SK-N-SH (cell line): ENCODE measurements around the gene PCDH18. TPM values are rescaled to one million over a fixed set of nuclear protein-coding genes. Genes with fewer than 3 reads are reported as not detected.
A peak's percentile ranks its signal among the peaks of the same experiment; 100 is the strongest.

Experiments used
- CTCF ChIA-PET: fragments of 300-600, 350-600 bp; formaldehyde crosslinking; extraction: SDS; loops from one replicate; lab custom pipeline; 2021; lab: Yijun Ruan, JAX
- POLR2A ChIA-PET: fragments of 350-600 bp; sonication (Branson Sonifier 250); formaldehyde crosslinking; extraction: SDS; loops from one replicate; lab custom pipeline; 2020; ENCODE audit warnings: antibody characterized with exemption, inconsistent platforms; lab: Yijun Ruan, JAX
- DNase-seq: peaks from one replicate; pipeline ENCODE4 v3.0.0; 2012
- H2AFZ ChIP-seq: fragments of 200-600 bp; sonication (generic); 2 replicates; pipeline ENCODE4 v1.8.1; 2016; ENCODE audit warnings: antibody characterized with exemption, mild to moderate bottlenecking, low read depth
- H3F3A ChIP-seq: fragments of 200-600 bp; sonication (generic); replicated peaks from 2 replicates; pipeline ENCODE3; 2016; ENCODE audit warnings: antibody characterized with exemption, mild to moderate bottlenecking; ENCODE audit not compliant: insufficient read depth
- H3K27ac ChIP-seq, 2 experiments: fragments of 200-500 bp in 1 of 2; fragments of 200-600 bp in 1 of 2; sonication (Bioruptor generic) in 1 of 2; sonication (generic), shearing (Covaris generic) in 1 of 2; 2 replicates each; pipeline versions ENCODE4 v1.5.1 to v1.6.1; 2014 to 2016; ENCODE audit warnings: low read depth in 2 of 2, inconsistent platforms in 1 of 2, low read length in 1 of 2, mild to moderate bottlenecking in 1 of 2, mixed read lengths in 1 of 2
- H3K27me3 ChIP-seq: fragments of 200-600 bp; sonication (generic), shearing (Covaris generic); 2 replicates; pipeline ENCODE4 v1.6.1; 2016; ENCODE audit warnings: mixed run types; ENCODE audit not compliant: insufficient read depth
- H3K36me3 ChIP-seq, 2 experiments: fragments of 200-500 bp in 1 of 2; fragments of 200-600 bp in 1 of 2; sonication (Bioruptor generic) in 1 of 2; sonication (generic) in 1 of 2; replicated peaks in 1 of 2; 2 replicates each; pipeline versions ENCODE3 to v1.5.1; 2014 to 2016; ENCODE audit warnings: low read length in 1 of 2, mild to moderate bottlenecking in 1 of 2; ENCODE audit not compliant: insufficient read depth in 2 of 2, control insufficient read depth in 1 of 2
- H3K4me1 ChIP-seq, 2 experiments: fragments of 200-500 bp in 1 of 2; fragments of 200-600 bp in 1 of 2; sonication (Bioruptor generic) in 1 of 2; sonication (generic), shearing (Covaris generic) in 1 of 2; 2 replicates each; pipeline versions ENCODE4 v1.5.1 to v1.6.1; 2014 to 2016; ENCODE audit warnings: low read depth in 1 of 2, low read length in 1 of 2, mixed run types in 1 of 2; ENCODE audit not compliant: insufficient read depth in 2 of 2, control insufficient read depth in 1 of 2
- H3K4me2 ChIP-seq: fragments of 200-600 bp; sonication (generic), shearing (Covaris generic); 2 replicates; pipeline ENCODE4 v1.6.1; 2017; ENCODE audit warnings: mixed run types
- H3K4me3 ChIP-seq, 2 experiments: fragments of 200-500 bp in 1 of 2; fragments of 200-600 bp in 1 of 2; sonication (Bioruptor generic) in 1 of 2; sonication (generic), shearing (Covaris generic) in 1 of 2; 2 replicates each; pipeline versions ENCODE4 v1.5.1 to v1.8.1; 2014 to 2016; ENCODE audit warnings: low read depth in 2 of 2, inconsistent platforms in 1 of 2, low read length in 1 of 2, mild to moderate bottlenecking in 1 of 2, mixed read lengths in 1 of 2, moderate library complexity in 1 of 2
- H3K79me2 ChIP-seq: fragments of 200-600 bp; sonication (generic); 2 replicates; pipeline ENCODE4 v1.8.1; 2017; ENCODE audit warnings: mild to moderate bottlenecking; ENCODE audit not compliant: insufficient read depth
- H3K9ac ChIP-seq: fragments of 200-600 bp; sonication (generic); 2 replicates; pipeline ENCODE4 v1.6.1; 2017; ENCODE audit warnings: mixed run types
- H3K9me2 ChIP-seq: fragments of 200-600 bp; sonication (generic); 2 replicates; pipeline ENCODE4 v1.6.1; 2017; ENCODE audit warnings: mixed run types
- H3K9me3 ChIP-seq: fragments of 200-600 bp; sonication (generic); 2 replicates; pipeline ENCODE4 v1.6.1; 2017; ENCODE audit warnings: mixed run types, mild to moderate bottlenecking, moderate library complexity
- H4K20me1 ChIP-seq: fragments of 200-600 bp; sonication (generic); 2 replicates; pipeline ENCODE4 v1.6.1; 2017; ENCODE audit warnings: mild to moderate bottlenecking, mixed run types; ENCODE audit not compliant: insufficient read depth
- CTCF ChIP-seq: fragments of 200-600 bp; sonication (generic); IDR thresholded peaks from 2 replicates; pipeline ENCODE4 v1.6.1; 2017; ENCODE audit warnings: antibody characterized with exemption, mild to moderate bottlenecking, moderate library complexity
- EZH2phosphoT487 ChIP-seq: fragments of 200-600 bp; sonication (generic); IDR thresholded peaks from 2 replicates; pipeline ENCODE4 v1.6.1; 2017; ENCODE audit warnings: low read depth, mixed run types, mild to moderate bottlenecking, antibody characterized with exemption, moderate library complexity, borderline replicate concordance
- GABPA ChIP-seq: IDR thresholded peaks from 2 replicates; pipeline ENCODE4 v1.4.0; 2012; ENCODE audit warnings: low read depth, mild to moderate bottlenecking
- IRF3 ChIP-seq: fragments of 150-350 bp; IDR thresholded peaks from 2 replicates; pipeline ENCODE4 v1.6.1; 2016; ENCODE audit warnings: mild to moderate bottlenecking, low read depth, low read length
- MXI1 ChIP-seq: IDR thresholded peaks from 2 replicates; pipeline ENCODE4 v1.6.1; 2012; ENCODE audit warnings: mild to moderate bottlenecking, low read depth, low read length, improper control_type of control experiment
- PBX3 ChIP-seq: IDR thresholded peaks from 2 replicates; pipeline ENCODE4; 2012
- RFX5 ChIP-seq: IDR thresholded peaks from 2 replicates; pipeline ENCODE4 v1.6.1; 2012; ENCODE audit warnings: mild to moderate bottlenecking, improper control_type of control experiment, low read length
- SMC3 ChIP-seq: IDR thresholded peaks from 2 replicates; pipeline ENCODE4 v1.6.1; 2012; ENCODE audit warnings: low read depth, low read length, improper control_type of control experiment
- YY1 ChIP-seq: IDR thresholded peaks from 2 replicates; pipeline ENCODE4 v1.4.0; 2012; ENCODE audit warnings: low read depth, mild to moderate bottlenecking
- WGBS: methylation state at CpG from one replicate; pipeline ENCODE4 v1.1.6; 2017; ENCODE audit warnings: low lambda C conversion rate; 5-methylcytosine and 5-hydroxymethylcytosine counted together
- polyA plus RNA-seq, 3 experiments: library from polyadenylated mRNA; depleted of rRNA; stranded (reverse); fragments of >200 nt; gene quantifications; 2 replicates each; pipeline ENCODE4 v1.2.3, GENCODE V29; 2012

PCDH18 gene
- polyA plus RNA-seq, 1 of the 3 experiments (the other 2 are of a cell fraction): 25.0 TPM

GRCh38 chr4:137533855-137534254 lies 1.6 kb upstream of the PCDH18 start:
- Histone ChIP-seq H3K4me2 (peak overlapping the region; percentile 86; the same call in 1 of the 2 replicates), H3K27me3 (no peaks in the 10 kb centered on the region), H3K36me3 (peaks cover 16 to 18% of the 10 kb centered on the region in 2 experiments), H2AFZ (peak overlapping the region; percentile 82), H3K4me3 (no peak overlapping the region), H4K20me1 (peaks cover 12% of the 10 kb centered on the region; the same call in 1 of the 2 replicates), H3K9ac (peak overlapping the region; percentile 84; the same call in 1 of the 2 replicates), H3K9me2 (no peaks in the 10 kb centered on the region), H3K4me1 (peaks cover 19 to 24% of the 10 kb centered on the region in 2 experiments; a peak in 3 of 4 replicates), H3K79me2 (peaks cover 32% of the 10 kb centered on the region), H3K9me3 (no peaks in the 10 kb centered on the region), H3F3A (peaks cover 17% of the 10 kb centered on the region), H3K27ac (peak overlapping the region; percentile 89 to 99; a peak in 2 of 4 replicates)
- POLR2A ChIA-PET: no interaction called here
- no peak for DNase-seq
- TF ChIP-seq MXI1: no peak
- WGBS: 91% methylated on average over 2 of the region's 2 CpGs
- CTCF ChIA-PET: no interaction called here

- Histone ChIP-seq H3K27me3 (no peaks in the 10 kb centered on the region), H3K79me2 (peaks cover 42% of the 10 kb centered on the region), H3K9ac (peak overlapping the region; percentile 84), H3K4me3 (peak overlapping the region; percentile 88 to 93), H3K4me2 (peak overlapping the region; percentile 86), H3K4me1 (peaks cover 19 to 26% of the 10 kb centered on the region in 2 experiments; a peak in 3 of 4 replicates), H4K20me1 (peaks cover 12% of the 10 kb centered on the region; the same call in 1 of the 2 replicates), H3K9me2 (no peaks in the 10 kb centered on the region), H2AFZ (peak overlapping the region; percentile 82), H3K9me3 (no peaks in the 10 kb centered on the region), H3F3A (peaks cover 17% of the 10 kb centered on the region), H3K36me3 (peaks cover 26 to 28% of the 10 kb centered on the region in 2 experiments), H3K27ac (peak overlapping the region; percentile 89 to 99)
- ChIA-PET POLR2A (interaction anchor here (0.9 to 1.4 kb wide), 3 partner anchors 13 to 1482 kb away, joined by 3 to 5 read pairs (median 4); partner anchors contain the start of gene NOCT), CTCF (interaction anchor here (0.8 to 2.1 kb wide), 8 partner anchors 12 to 1148 kb away, joined by 3 to 9 read pairs (median 4); no protein-coding TSS in a partner anchor)
- DNase-seq: no peak
- no peak for TF ChIP-seq RFX5
- TF ChIP-seq CTCF: no peak
- TF ChIP-seq EZH2phosphoT487: no peak
- 19% methylated on average over 3 of the region's 3 CpGs for WGBS
Observed at GRCh38 chr4:137532869-137533236, 559 bp upstream of the PCDH18 start.

- Histone ChIP-seq H3F3A (peaks cover 21% of the 10 kb centered on the region), H3K36me3 (peaks cover 40 to 42% of the 10 kb centered on the region in 2 experiments), H3K4me1 (peaks cover 19 to 28% of the 10 kb centered on the region in 2 experiments; a peak in 3 of 4 replicates), H3K4me3 (peak overlapping the region; percentile 88 to 93), H3K4me2 (peak overlapping the region; percentile 86), H3K9me2 (no peaks in the 10 kb centered on the region), H3K9me3 (no peaks in the 10 kb centered on the region), H4K20me1 (peaks cover 12% of the 10 kb centered on the region; the same call in 1 of the 2 replicates), H3K9ac (peak overlapping the region; percentile 84), H3K79me2 (peaks cover 57% of the 10 kb centered on the region), H3K27me3 (no peaks in the 10 kb centered on the region), H3K27ac (peak overlapping the region; percentile 89 to 99), H2AFZ (peak overlapping the region; percentile 67; the same call in 1 of the 2 replicates)
- ChIA-PET POLR2A (interaction anchor here (1.1 to 2.5 kb wide), 3 partner anchors 139 to 1484 kb away, joined by 4 to 12 read pairs (median 5); partner anchors contain the start of gene NOCT), CTCF (interaction anchor here (0.6 to 2.1 kb wide), 16 partner anchors 9 to 1294 kb away, joined by 3 to 9 read pairs (median 4); no protein-coding TSS in a partner anchor)
- 4% methylated on average over 13 of the region's 13 CpGs for WGBS
- peak; percentile 10 for DNase-seq
- TF ChIP-seq IRF3: no peak
- no peak for TF ChIP-seq RFX5
- TF ChIP-seq PBX3: 0 out of 2 replicates have a peak, but pooled peaks have one; percentile 18
- no peak for TF ChIP-seq YY1
- peak; percentile 48; the same call in 1 of the 2 replicates for TF ChIP-seq MXI1
- TF ChIP-seq CTCF: peak; percentile 80
- TF ChIP-seq GABPA: no peak
- TF ChIP-seq SMC3: peak; percentile 61
Observed at GRCh38 chr4:137531168-137531985, 917 bp downstream of the PCDH18 start.
